GM18508 (cell line): ENCODE measurements around the gene CXCL10.
A peak's percentile ranks its signal among the peaks of the same experiment; 100 is the strongest.
"Not testable (repeated sequence)": the region's sequence is repeated elsewhere in the genome, so short reads cannot be mapped to it uniquely, and the experiment has no call there.

Source experiments
- ATAC-seq: cut with Tn5 transposase; IDR thresholded peaks from one replicate; pipeline ENCODE4 v1.9.1; 2021; ENCODE audit warnings: moderate number of reproducible peaks; ENCODE audit not compliant: insufficient read depth, unreplicated experiment

Gene CXCL10

GRCh38 chr4:76029300-76029699 lies 6.0 kb upstream of the CXCL10 start:
- ATAC-seq: no peak

GRCh38 chr4:76028350-76028765 lies 5.1 kb upstream of the CXCL10 start:
- no peak for ATAC-seq

- ATAC-seq: no peak
These were observed 768 bp upstream of the CXCL10 start for GRCh38 chr4:76024065-76024464.

GRCh38 chr4:76022677-76023076 lies 620 bp downstream of the CXCL10 start:
- no peak for ATAC-seq

- no peak for ATAC-seq
These were observed 1.3 kb downstream of the CXCL10 start for GRCh38 chr4:76022031-76022430.

- ATAC-seq: no peak
These were observed 6.1 kb downstream of the CXCL10 start for GRCh38 chr4:76017056-76017686.

- peak; percentile 57 for ATAC-seq
These were observed 6.9 kb downstream of the CXCL10 start for GRCh38 chr4:76016393-76016792.

- ATAC-seq: no peak
These were observed 9.8 kb downstream of the CXCL10 start for GRCh38 chr4:76013540-76013939.

- no peak for ATAC-seq
These were observed 10.9 kb downstream of the CXCL10 start for GRCh38 chr4:76012388-76012801.

- no peak for ATAC-seq
These were observed 11.5 kb downstream of the CXCL10 start for GRCh38 chr4:76011700-76012387.

- ATAC-seq: no peak
These were observed 12.2 kb downstream of the CXCL10 start for GRCh38 chr4:76011018-76011670.

GRCh38 chr4:76010576-76010975 lies 12.7 kb downstream of the CXCL10 start:
- ATAC-seq: no peak

- no peak for ATAC-seq
These were observed 14.0 kb downstream of the CXCL10 start for GRCh38 chr4:76009311-76009710.

- no peak for ATAC-seq
These were observed 16.0 kb downstream of the CXCL10 start, which contains the start of gene CXCL9 for GRCh38 chr4:76007089-76007862. TSS of gene CXCL9 (minus strand) at chr4:76007509. CDS start at chr4:76007449, 60 bp downstream.

GRCh38 chr4:76003620-76004019 lies 19.7 kb downstream of the CXCL10 start:
- no peak for ATAC-seq

GRCh38 chr4:76003035-76003434 lies 20.3 kb downstream of the CXCL10 start:
- ATAC-seq: no peak

- no peak for ATAC-seq
These were observed 21.1 kb downstream of the CXCL10 start for GRCh38 chr4:76002176-76002575.

- no peak for ATAC-seq
These were observed 21.6 kb downstream of the CXCL10 start for GRCh38 chr4:76001700-76002099.

- no peak for ATAC-seq
These were observed 23.0 kb downstream of the CXCL10 start for GRCh38 chr4:76000279-76000678.

GRCh38 chr4:75998525-75999147 lies 24.7 kb downstream of the CXCL10 start:
- not testable (repeated sequence) for ATAC-seq
